GM21447 (cell line): ENCODE data around the gene TGM2.

Experiments used
- ATAC-seq: cut with Tn5 transposase; IDR thresholded peaks from one replicate; pipeline ENCODE4 v1.9.1; 2021; ENCODE audit not compliant: unreplicated experiment

TGM2 gene

DNA sequence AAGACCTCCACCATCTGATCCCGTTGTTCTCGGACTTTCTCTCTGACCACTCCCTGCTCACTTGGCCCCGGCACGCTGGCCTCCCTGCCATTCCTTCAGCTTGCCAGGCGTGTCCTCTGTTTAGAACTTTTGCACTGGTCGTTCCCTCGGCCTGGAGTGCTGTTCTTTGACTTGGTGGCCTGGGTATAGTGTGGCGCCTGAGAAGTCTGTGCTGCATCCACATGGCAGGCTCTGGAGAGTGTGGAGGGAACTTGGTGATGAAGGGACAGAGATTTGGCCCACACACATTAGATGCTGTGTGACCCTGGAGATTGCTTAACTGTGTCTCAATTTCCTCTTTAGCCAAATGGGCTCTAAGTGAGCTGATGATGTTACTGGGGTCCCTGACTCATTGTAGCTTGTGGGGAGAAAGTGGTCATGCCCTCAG lies 13.0 kb upstream of the TGM2 start:
- ATAC-seq = no peak

DNA sequence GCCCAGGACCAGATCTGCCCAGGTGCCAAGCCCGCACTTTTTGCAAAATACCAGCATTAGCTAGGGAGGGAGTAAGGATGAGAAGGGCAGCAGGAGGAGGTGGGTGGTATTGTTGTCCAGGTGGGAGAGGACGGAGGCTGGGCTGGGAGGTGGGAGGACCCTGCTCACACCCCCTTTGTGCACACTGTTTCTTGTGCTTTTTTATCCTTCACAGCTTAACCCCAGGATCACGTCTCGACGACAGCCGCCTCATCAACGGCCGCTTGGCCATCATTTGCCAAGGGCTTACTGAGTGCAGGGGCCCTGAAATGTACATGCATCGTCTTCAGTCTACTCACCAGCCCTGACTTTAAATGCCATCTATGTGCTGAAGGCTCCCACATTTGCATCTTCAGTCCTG lies 12.1 kb upstream of the TGM2 start:
- no peak for ATAC-seq

DNA sequence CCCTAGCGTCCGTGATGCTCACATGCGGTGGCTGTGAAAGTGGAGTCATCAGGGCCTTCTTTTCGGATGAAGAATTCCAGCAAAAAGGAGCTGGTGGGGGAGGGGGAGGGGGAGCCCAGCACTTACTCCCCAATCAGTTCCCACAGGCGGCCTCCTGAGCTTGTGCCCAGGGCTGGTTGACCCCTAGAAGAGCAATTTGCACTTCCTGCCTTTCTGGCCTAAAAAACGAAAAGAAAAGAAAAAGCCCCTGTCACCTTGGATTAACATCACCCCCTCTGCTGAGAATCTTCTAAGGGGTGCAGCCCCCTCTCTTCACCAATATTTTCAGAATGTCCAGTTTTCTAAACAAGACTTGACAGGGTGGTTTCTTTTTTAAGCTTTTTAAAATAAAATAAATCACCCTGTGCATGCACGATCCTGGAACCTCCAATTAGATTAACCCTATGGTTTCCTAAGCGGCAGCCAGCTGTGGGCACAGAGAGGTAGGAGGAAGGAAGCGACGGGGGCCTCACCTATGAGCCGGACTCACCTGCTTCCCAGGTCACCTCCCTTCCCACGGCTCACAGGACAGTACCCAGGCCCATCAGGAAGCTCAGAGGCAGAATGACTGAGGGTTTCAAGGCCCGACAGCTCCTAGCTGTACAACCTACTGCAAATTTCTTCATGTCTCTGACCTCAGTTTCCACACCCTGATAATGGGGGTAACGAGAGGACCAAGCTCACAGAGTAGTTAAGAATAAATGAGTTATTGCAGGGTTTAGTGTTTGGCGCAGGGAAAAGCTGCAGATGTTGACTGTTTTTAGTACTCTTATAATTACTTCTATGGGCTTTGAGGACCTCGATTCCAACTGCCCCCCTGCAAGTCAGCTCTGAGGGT lies 10.5 kb upstream of the TGM2 start:
- ATAC-seq = no peak

DNA sequence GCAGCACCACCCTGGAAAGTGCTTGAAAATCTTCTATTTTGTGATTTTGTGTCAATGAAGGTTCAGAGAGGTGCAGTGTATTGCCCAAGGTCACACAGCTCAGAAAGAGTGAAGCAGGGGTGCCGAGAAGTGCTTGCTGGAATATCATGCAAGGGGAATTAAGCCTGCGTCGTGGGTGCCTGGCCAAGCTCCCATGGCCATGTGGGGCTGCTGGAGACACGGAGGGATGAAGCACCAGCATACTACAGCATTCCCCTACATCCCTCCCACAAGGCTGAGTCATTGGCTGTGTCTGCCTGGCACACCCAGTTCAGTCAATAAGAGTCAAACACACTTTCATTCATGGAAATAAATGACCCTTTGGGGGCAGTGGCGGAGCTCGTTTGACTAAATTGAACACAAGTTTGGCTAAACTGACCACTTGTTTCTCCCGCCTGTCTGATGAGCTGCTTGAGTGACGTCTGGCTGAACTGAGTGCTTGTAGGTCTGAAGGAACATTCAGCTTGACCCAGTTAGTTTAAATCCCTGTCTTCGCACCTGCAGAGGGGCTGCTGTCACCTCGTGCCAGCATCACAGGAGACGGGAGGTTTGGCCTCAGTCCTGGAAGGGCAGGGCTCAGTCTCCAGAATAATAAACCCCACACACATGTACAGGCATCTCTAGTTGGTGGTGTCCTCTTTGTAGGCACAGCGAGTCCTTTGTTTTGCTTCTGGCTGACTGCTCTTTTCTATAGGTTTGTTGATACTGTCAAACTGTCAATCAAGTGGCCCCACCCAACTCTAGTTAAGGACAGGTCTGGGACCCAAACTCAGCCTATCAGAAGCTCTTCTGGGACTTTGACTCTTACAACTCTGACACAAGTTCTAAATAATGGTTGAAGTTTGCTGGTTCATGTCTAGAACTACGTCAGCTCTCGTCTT lies 8.4 kb upstream of the TGM2 start:
- ATAC-seq = no peak

DNA sequence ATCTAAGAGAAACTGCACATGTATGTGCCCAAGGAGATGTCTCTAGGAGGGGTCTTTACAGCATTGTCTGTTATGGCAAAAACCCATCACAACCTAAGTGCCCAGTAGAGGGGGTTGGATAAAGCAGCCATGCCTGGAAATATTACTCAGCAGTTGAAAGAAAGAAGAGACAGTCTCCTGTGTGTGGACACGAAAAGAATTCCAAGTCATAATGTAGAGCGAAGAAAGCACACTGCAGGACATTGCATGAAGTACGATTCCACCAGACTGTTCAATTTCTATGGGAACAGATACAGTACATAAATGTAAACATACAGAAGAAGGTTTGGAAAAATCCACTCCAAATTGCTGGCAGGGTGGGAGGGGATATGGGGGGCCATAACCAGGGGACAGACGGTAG lies 7.3 kb upstream of the TGM2 start:
- ATAC-seq = no peak

DNA sequence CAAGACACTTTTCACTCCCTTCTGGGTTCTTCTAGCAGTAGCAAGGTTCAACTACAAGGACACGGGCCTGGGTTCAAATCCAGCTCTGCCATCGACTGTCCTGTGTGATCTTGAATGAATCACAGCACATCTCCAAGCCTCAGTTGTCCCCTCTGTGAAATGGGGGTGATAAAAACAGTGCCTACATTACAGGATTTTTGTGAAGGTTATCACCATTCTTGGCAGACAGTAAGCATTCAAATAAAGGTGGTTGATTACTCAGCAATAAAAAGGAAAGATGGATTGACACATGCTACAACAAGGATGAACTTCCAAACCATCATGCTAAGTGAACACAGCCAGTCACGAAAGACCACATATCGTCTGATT lies 6.6 kb upstream of the TGM2 start:
- ATAC-seq = no peak

DNA sequence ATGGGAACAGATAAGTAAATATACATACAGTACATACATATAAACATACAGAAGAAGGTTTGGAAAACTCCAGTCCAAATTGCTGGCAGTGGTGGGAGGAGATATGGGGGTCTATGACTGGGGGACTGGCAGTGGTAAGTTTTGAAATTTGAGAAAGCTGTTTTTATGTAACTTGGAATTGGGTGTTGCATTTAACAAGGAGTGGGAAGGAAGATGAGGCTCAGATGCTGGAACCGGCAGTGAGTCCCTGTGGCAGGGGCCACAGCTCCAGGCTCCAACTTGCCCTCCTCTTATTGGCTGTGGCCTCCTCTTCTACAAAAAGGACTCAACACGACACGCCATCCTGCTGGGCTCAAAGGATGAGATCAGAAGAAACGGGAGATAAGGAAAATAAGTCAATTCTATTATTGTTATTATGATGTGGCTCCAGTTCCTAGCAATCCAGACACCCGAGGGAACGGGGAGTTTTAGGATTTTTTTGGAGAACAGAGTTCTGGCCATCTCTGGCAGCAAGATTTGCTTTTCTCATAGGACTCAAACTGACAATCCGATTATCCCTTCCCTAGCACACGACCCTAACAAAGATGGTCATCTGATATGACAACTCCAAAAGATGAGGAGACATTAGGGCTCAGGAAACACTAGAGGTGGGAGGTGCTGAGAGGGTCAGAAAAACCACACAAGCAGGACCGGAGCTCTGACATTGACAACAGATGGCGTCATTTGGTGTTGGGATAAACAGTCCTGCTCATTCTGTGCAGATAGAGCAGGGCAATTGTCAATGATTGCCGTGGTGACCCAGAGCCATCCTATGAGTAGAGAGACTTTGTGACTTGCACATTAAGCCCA lies 6.0 kb upstream of the TGM2 start:
- no peak for ATAC-seq

DNA sequence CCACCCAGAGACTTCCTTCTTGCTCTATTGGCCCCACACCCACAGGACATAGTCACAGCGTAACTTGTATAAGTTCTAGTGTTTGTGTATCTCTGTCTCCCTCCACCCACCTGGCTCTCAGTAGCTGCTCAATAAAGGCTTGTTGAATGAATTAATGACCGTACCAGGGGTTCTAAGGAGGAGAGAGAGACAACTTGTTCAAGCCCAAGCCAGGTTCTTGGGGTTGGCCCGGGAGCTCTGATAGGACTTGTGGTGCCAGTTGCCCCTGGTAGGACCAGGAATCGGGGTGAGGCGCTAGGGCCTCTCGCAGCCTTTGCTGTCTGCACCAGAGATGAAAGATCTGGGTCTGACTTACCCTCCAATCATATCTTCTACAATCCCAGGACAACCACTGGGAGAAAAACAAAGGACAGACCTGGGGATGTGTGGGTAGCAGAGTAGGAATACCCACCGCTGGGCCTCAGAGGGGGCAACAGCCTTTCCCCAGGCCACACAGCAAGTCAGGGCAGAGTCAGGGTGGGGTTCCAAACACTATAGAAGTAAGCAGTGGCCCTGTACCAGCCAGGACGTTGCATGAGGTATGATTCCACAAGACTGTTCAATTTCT lies 5.3 kb upstream of the TGM2 start:
- no peak for ATAC-seq

DNA sequence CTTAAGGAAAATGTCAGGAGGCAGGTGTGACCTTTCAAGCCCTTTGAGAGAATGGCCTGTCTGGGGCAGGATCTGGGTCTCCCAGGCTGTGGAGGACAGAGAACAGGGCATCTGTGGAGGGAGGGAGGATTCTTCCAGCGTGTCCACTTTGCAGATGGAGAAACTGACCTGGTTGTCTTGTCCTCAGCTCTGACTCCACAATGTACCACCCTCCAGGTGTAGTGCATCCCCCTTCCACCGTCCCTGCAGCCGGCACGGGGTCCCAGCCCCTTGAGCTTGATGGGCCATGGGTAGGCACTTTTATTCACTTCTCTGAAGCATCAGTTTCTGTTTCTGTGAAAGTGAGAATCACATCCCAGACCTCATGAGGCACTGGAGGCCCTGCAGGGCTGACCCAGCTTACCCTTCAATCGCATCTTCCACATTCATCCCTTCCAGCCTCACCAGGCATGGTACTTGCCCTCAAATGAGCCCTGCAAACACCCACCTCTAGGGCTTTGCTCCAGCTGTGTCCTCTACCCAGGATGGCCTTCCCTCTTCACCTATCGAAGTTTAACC lies 4.6 kb upstream of the TGM2 start:
- no peak for ATAC-seq

DNA sequence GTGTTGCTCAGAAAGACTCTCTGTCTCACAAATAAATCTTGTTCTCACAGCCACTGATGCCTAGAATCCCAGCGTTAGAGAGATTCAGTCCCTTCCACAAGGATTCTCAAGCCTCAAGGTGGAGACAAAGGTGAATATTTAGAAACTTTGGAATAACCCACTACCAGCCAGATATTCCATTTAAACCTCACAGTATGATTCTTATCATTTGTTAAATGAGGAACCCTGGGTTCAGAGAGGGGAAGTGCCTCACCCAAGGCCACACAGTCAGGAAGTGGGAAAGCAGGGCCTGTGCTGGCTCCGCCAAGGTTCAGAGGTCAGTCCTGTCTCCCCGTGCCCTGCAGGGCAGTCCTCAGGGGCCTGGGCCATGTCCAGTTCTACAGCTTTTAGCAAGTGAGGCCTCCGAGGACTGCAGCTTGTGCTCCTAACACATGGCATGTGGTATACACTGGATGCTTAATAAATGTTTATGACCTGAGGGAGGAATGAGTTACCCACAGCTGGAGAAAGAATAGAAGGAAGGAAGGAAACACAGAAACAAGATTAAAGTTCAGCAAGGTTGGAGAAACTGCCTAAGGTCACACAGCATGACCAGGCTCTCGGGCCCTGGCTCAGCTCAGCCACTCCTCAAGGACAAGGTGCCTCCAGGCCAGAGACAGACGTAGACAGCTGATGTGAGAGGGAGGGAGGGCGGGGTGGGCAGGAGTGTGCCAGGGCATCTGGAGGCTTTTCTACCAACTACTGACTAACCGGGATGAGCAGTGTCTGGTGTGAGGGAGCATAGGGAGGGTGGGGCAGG lies 3.9 kb upstream of the TGM2 start:
- no peak for ATAC-seq

DNA sequence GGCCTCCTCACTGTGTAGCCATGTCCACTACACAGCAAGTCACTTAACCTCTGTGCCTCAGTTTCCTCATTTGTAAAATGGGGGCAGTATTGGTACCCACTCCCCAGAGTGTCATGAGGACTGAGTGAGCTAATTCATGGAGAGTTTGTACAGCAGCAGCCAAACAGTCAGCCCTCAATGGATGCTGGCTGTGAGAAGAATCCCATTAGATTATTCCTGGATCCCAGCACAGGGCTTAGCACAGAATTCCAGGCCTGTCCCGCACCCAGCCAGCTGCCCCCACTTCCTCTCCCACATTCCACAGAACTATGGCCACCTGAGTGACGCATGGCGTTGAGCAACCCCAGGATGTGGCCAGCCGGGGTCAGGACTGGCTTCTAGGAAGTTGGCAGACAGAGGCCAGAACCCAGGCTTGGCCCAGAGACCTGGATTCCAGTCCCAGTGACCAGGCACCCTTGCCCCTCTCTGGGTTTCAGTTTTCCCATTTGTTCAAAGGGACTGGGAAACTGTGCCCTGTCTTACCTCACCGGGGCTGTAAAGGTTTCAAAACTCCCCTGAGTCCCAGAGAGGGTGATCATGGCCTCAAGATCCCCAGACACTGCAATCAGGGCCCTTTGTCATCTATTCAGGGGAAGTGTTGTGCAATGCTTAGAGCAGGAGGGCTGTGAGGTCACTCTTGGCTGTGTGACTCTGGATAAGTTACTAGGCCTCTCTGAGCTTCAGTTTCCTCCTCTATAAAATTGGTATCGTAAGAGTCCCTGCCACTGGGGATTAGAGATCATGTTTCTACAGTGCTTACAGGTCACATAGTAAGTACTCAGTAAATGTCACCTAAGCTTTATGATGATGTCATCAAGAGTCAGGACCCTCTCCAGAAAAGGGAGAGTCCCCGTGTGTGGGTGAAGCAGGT lies 3.0 kb upstream of the TGM2 start:
- ATAC-seq = no peak

DNA sequence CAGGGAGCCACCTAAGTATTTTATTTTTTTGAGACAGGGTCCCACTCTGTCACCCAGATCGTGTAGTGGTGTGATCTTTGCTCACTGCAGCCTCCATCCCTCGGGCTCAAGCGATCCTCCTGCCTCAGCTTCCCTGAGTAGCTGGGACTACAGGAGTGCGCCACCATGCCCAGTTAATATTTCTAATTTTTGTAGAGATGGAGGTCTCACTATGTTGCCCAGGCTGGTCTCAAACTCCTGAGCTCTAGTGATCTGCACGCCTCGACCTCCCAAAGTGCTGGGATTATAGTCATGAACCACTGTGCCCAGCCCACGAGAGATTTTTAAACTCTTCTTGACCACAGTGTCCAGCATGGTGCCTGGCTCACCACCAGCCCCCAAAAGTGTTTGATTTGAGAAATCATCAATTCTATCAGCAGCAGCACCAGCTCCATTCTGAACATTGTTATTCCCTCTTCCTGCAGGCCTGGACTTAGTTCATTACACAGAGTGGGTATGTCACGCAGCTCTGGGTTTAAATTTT lies 2.3 kb upstream of the TGM2 start:
- ATAC-seq = no peak

DNA sequence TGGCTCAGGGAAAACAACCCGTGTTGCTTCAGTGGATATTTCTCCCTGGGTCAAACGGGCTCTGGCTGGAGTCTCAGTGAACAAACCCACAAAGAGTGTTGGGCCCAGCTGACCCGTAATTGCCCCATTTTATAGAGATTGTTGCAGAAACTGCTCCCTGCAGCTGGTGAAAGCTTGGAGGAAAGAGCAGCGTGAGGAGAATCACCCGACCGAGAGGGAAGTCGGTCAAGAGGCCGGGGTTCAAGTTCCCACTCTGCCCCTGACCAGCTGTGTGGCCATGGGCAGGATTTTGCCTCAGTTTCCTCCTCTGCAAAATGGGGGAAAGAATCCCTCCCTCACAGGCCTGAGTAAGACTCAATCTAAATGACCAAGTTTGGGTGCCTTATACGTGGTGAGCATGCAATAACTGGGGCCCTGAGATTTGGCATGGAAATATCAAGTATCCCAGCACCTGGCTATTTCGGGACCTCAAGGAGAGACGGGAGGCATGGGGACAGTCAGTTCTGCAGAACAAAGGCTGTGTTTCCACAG lies 1.7 kb upstream of the TGM2 start:
- no peak for ATAC-seq

DNA sequence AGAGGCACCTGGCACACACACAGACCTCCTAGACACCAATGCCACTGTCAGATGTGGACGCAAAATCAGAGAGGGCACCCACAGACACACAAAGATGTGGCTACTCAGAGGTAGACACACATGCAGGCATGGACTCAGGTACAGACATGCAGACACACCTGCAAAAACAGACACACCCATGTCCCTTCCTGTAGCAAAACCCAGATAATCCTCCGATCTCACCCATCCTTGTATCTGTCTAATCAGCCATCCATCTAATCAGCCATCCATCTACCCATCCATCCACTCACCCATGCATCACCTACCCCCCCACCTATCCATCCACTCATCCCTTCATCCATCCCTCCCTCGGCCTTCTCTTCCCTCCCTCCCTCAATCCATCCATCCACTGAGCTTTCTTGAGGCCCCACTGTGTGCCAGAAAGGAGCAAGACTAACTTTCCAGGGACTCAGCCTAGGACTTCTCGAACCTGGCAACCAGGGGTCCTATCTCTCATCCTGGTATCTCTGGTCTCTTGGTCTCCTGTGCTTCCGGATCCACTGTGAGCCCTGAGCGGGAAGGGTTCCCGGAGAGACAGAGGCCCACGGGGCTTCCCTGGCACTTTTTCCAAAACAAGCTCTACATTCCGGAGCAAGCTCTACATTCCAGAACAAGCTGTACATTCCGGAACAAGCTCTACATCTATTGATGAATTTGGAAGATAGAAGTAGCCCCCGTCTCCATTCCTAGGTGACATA lies 1.1 kb upstream of the TGM2 start:
- ATAC-seq = no peak

DNA sequence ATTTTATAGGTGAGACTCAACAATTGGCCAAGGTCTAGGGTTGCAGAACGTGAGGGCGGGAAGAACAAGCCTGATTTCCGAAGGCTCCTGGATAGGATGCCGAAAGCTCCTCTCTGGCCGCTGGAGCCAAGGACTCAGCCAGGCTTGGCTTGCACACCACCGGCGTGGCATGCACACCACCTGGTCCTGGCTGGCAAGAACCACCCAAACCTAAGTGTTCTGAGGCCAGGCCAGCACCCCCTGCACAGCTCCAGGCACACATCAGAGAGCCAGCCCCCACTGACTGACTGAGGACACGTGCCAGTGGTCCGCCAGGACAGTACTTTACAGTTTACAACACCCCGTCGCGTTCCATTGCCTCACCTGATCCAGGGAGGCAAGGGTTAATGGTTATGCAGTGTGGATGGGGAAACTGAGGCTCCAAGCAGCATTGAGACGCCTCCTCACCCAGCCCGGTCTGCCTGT lies 414 bp downstream of the TGM2 start:
- no peak for ATAC-seq

DNA sequence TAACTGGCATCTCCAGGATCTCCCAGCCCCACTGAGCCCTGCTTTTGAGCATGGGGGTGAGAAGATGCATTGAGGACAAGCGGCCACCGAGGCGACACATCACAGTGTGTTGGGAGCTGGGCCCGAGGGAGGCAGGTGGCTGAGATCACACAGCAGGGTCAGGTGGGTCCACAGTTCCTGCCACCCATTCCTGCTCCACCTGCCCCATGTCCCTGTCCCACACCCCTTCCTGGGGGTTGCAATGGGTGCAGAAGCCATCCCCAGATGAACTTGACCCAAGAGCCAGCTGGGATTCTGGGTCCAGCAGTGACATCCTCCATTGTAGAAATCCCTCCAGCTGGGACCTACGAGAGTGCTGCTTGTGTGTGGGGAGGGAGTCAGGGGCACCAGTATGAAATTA lies 1.0 kb downstream of the TGM2 start:
- no peak for ATAC-seq
